Body of pancreas (tissue), 4 donors: Measurements from ENCODE around the gene ZNF136.

ENCODE experiments used
- CTCF ChIP-seq, 7 experiments: fragments of 450-650 bp in 4 of 7; fragments of 200-600 bp in 3 of 7; sonication (generic) in 3 of 7; IDR thresholded peaks; one replicate each; pipeline ENCODE4 v1.5.1; 2016 to 2019; ENCODE audit warnings: antibody characterized with exemption in 7 of 7
- POLR2A ChIP-seq, 3 donors: fragments of 450-650 bp; IDR thresholded peaks; one replicate each; pipeline ENCODE4 v1.6.1; 2016; ENCODE audit warnings: antibody characterized with exemption in 3 of 3, mild to moderate bottlenecking in 2 of 3

- no peak for TF ChIP-seq CTCF (IDR thresholded peaks at IDR 0.05)
- no peak for TF ChIP-seq POLR2A (IDR thresholded peaks at IDR 0.05)
Measured at GRCh38 chr19:12180377-12180776, 17.5 kb downstream of the ZNF136 start.
